ENCODE data around the gene DLG5.

- TF ChIP-seq EGR1 (IDR thresholded peaks at IDR 0.05) (no peak), USF1 (IDR thresholded peaks at IDR 0.05) (no peak), EP300 (IDR thresholded peaks at IDR 0.05; ENCODE audit: borderline replicate concordance) (no peak), CEBPB (IDR thresholded peaks at IDR 0.05) (no peak), REST (IDR thresholded peaks at IDR 0.05; ENCODE audit: low read depth) (no peak), ZBTB7A (IDR thresholded peaks at IDR 0.05; ENCODE audit: low read depth) (no peak), RAD21 (IDR thresholded peaks at IDR 0.05; ENCODE audit: low read depth) (no peak), TAF1 (IDR thresholded peaks at IDR 0.05; ENCODE audit: low read depth) (no peak), MAX (IDR thresholded peaks at IDR 0.05) (no peak), NFIC (IDR thresholded peaks at IDR 0.05) (no peak)
These were observed 152.7 kb downstream of the DLG5 start for GRCh38 chr10:77773631-77774426.
